DMS 273 (cell line): ENCODE data around the gene SBNO2.
"Not testable (repeated sequence)": the region's sequence is repeated elsewhere in the genome, so short reads cannot be mapped to it uniquely, and the experiment has no call there.

Source experiments
- DNase-seq: peaks from one replicate; lab custom pipeline; 2025; ENCODE audit not compliant: unreplicated experiment; lab: John Stamatoyannopoulos, UW

SBNO2 gene

DNA sequence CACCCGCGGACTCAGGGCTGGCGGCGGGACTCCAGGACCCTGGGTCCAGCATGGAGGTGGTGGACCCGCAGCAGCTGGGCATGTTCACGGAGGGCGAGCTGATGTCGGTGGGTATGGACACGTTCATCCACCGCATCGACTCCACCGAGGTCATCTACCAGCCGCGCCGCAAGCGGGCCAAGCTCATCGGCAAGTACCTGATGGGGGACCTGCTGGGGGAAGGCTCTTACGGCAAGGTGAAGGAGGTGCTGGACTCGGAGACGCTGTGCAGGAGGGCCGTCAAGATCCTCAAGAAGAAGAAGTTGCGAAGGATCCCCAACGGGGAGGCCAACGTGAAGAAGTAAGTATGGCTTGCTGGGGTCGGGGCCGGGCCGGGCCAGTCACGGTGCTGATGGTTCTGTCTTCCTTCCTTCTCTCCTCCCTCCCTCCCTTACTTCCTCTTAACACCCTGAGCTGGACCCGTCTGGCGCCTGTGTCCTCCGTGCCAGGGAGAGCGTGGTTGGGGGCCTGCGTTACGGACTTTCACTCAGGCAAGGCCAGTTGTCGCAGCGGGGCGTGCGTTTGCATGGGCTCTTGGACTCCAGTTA is 32.9 kb upstream of the SBNO2 start:
- peak; percentile 66 for DNase-seq

DNA sequence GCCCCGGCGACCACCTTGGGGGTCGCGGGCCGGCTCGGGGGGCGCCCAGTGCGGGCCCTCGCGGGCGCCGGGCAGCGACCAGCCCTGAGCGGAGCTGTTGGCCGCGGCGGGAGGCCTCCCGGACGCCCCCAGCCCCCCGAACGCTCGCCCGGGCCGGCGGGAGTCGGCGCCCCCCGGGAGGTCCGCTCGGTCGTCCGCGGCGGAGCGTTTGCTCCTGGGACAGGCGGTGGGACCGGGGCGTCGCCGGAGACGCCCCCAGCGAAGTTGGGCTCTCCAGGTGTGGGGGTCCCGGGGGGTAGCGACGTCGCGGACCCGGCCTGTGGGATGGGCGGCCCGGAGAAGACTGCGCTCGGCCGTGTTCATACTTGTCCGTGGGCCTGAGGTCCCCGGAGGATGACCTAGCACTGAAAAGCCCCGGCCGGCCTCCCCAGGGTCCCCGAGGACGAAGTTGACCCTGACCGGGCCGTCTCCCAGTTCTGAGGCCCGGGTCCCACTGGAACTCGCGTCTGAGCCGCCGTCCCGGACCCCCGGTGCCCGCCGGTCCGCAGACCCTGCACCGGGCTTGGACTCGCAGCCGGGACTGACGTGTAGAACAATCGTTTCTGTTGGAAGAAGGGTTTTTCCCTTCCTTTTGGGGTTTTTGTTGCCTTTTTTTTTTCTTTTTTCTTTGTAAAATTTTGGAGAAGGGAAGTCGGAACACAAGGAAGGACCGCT is 32.2 kb upstream of the SBNO2 start:
- DNase-seq = peak; percentile 49

DNA sequence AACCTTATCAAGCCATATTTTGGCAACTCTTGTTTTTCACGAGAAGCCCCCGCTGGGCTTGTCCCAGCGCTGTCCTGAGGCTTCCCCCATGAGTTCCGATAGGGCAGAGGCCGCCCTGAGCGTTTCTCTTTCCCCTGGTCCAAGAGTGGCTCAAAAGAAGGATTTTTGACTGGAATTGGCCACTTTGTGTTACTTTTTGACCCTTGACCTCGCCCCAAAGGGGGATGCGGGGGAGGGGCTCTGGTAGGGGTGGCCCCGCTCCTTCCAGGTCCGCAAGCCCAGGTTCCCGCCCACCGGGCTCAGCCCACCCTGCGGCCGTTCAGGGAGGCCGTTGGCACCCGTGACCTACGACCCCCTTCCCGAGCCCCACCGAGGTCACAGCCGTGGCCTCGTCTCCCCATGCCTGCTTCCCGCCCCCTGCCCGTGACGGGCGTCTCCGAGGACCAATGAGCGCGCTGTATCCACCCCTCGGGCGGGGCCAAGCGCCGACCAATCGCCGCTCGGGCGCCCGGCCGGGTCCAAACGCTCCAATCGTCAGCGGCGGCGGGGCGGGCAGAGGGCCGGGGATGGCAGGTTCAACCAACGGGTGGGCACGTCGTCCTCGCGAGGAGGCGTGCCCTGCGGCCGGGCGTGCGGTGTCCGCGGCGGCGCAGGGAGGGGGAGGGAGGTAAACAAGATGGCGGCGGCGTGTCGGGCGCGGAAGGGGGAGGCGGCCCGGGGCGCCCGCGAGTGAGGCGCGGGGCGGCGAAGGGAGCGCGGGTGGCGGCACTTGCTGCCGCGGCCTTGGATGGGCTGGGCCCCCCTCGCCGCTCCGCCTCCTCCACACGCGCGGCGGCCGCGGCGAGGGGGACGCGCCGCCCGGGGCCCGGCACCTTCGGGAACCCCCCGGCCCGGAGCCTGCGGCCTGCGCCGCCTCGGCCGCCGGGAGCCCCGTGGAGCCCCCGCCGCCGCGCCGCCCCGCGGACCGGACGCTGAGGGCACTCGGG is 31.3 kb upstream of the SBNO2 start, which contains the start of gene STK11:
Gene STK11 (plus strand): TSS at position 665 of the 986 bp plus-strand sequence. CDS start 1,136 bp downstream, outside the sequence.
- peak; percentile 99 for DNase-seq

DNA sequence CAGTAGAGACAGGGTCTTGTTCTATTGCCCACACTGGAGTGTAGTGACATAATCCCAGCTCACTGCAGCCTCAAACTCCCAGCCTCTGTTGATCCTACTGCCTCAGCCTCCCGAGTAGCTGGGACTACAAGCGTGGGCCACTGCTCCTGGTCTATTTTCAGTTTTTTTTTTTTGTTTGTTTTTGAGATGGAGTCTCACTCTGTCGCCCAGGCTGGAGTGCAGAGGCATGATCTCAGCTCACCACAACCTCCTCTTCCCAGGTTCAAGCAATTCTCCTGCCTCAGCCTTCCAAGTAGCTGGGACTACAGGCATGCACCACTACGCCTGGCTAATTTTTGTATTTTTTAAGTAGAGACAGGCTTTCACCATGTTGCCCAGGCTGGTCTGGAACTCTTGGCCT is 26.5 kb upstream of the SBNO2 start:
- not testable (repeated sequence) for DNase-seq

DNA sequence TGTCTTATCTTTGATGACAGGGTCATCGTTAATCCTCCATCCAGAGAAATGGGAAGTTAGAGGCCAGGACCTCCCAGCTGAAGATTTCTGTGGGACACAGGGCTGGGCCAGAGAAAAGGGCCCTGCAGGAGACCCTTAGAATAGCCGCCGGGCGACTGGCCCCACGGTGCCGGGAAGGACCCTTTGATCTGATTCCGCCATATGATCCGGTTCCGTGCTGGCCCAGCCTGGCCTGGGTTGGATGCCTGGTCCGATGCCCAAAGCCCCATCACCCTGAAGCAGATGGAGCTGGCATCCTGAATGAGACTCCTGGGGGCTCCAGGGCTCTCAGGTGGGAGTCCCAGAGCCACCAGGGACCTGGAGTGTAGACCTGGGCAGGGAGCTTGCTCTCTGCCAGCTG is 25.5 kb upstream of the SBNO2 start:
- no peak for DNase-seq

DNA sequence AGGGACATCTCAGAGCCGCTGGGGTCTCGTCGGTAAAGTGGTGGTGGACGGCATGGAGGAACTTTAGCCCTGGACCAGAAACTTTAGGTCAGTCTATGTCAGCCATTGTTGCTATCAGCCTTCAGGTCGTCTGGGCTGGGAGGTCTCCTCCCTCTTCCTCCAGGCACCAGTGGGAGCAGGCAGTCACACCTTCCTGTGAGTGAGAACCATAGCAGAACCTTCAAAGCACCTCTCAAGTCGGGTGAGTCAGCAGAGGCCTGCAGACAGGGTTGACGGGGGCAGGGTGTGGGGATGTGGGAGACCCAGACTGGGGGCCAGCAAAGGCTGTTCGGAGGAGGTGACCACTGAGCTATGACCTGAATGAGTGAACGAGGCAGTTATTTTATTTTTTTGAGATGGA is 15.4 kb upstream of the SBNO2 start:
- DNase-seq = no peak

DNA sequence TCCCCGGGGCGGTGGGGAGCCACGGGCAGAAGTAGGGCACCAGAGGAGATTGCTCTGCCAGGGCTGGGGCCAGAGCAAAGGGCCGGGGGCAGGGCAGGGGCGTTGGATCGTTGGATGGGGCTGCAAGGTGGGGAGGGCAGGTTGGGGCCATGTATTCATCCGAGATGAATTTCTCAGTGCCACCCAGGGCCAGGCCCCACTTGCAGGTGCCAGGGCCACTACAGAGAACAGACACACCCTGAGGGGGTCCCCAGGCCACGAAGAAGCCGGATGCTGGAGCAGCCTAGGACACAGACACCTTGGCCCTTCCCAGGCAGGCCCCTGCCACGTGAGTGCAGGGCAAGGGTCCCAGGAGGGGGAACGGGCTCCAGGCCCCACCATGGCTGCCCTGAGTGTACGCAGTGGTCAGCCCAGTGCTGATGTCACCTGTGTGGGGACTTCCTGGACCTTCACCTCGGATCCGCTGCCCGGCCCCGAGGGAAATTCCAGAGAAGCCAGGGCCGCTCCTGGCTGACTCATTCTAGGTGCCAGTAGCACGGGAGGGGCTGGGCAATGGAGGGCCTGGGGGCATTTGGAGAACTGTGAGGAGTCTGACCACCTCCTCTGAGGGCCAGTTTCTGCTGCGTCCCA is 9.6 kb upstream of the SBNO2 start:
- DNase-seq = no peak

DNA sequence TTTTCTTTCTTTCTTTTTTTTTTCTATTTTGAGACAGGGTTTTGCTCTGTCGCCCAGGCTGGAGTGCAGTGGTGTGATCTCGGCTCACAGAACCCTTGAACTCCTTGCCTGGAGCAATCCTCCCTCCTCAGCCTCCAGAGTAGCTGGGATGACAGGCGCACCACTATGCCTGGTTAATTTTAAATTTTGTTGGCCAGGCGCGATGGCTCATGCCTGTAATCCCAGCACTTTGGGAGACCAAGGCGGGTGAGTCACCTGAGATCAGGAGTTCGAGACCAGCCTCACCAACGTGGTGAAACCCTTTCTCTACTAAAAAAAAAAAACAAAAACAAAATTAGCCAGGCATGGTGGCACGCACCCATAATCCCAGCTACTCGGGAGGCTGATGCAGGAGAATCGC is 8.7 kb upstream of the SBNO2 start:
- DNase-seq = no peak

DNA sequence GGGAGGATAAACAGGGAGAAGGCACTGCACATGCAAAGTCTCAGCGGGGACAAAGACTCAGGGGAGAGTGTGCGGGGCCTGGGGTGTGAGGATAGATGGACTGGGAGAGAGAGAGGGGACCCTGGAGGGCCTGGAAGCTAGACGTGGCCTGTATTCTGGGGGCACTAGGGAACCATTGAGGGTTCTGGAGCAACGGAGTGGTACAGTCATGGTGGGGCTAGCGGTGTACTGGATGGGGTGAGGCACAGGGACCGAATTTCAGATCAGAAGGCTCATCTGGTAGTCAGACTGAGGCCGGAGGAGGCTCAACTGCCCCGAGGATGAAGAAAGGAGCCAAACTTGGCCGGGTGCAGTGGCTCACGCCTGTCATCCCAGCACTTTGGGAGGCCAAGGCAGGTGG is 8.0 kb upstream of the SBNO2 start:
- no peak for DNase-seq

DNA sequence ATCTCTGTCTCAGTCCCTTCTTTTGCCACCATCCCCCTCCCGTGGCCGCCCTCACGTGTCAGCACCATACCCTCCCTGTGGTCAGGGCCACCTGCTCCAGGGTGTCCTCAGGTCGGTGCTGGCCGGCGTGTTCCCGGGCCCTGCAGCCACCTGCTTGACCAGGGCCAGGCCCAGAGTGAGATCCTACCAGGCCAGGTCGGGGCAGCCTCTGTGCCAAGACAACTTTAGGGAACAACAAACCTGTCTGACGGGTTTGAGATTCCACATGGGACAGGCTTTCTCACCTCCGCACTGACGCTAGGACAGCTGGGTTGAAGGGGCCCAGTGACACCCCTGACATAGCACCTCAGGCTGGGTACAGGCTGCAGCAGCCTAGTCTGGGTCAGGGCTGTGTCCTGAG is 7.5 kb upstream of the SBNO2 start:
- no peak for DNase-seq

DNA sequence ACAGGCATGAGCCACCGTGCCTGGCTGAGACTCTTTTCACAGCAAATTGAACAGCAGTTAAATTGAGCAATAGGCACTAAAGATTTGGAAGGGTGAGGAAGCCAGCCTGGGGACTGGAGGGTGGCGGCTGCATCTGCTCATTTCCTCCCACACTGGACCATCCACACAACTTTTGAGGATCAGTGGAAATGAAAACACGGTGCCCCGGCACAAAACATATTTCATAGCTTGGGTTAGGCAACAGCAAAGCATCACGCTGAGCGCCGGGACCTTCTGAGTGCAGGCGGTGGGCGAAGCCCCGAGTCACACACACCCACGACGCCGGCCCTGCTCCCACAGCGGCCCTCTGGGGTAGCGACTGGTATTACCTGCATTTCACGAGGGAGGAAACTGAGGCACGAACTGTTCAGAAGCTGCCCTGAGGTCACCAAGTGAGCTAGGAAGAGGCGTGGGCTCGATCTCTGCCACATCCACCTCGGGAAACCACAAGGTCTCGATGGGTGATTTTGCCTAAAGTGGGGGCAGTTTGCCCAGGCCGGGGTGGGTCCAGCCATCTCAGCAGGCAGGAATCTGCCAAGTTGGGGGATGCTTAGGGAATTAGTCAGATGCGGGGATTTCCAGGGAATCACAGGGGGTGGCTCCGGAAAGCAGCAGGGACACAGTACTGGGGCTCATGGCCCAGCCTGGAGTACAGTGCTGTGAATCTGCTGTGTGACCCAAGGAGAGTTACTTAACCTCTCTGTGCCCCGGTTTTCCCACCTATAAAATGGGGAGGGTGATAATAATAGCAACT is 3.5 kb upstream of the SBNO2 start:
- peak; percentile 35 for DNase-seq

DNA sequence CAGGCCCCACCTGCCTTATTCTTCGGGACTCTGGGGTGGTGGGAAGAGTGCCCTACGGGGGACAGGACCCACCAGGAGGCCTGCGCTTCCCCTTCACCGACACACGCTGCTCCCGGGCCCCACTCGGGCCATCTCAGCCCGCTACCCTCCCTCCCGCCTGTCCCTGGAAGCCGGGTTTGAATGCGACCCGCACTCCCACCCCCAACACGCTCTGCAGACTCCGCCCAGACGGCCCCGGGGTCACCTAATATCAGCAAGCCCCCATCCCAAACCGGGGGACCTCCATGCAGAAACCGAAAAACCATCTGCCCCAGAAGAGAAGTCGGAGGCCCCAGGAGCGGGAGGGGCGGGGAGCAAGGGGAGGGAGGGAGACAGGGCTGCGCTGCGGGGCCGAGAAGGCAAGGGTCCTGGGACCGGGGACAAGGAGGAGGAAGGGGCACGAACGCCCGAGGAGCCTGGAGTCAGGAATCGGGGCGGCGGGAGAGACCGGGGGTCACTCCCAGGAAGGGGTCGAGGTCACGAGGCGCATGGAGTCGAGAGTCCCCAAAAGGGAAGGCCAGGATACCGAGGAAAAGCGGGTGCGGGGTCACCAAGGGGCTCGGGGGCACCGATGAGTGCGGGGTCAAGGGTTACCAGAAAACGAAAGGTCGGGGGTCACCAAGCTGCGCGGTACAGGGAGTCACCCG is 766 bp downstream of the SBNO2 start:
- DNase-seq = peak; percentile 78

DNA sequence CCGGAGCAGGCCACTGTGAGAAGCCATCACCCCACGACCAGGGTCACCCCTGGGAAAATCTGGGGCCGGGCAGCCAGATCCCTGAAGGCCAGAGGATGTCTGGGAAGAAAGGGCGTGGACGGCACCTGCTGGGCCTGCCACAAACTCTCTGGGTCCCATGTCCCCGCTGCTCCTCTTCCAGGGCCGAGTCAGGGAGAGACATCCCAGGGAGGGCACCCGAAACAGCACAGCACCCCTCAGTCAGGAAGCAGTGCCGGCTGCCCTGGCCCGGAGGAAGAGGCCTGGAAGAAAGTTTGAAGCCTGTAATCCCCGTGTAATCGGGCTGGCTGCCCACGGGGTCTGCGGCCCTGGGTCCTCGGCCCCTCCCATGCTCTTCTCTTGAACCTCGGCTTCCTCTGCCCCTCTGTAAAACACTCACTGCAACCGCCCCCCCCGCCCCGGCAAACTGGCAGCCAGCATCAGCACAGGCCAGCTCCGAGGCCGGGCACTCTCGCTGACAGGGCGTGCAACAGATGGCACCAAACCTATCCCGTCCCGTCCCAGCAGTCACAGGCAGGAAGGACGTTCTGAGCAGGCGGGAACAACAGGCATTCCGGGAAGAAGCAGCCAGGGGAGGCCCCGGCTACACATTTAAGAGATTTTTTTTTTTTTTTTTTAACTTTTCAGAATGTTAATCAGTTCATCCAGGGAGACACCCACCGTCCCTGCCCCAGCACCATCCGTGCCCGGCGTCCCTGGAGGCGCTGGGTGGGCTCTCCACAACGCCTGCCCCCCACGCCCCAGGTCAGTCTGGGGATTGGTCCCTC is 1.5 kb downstream of the SBNO2 start:
- peak; percentile 93 for DNase-seq

DNA sequence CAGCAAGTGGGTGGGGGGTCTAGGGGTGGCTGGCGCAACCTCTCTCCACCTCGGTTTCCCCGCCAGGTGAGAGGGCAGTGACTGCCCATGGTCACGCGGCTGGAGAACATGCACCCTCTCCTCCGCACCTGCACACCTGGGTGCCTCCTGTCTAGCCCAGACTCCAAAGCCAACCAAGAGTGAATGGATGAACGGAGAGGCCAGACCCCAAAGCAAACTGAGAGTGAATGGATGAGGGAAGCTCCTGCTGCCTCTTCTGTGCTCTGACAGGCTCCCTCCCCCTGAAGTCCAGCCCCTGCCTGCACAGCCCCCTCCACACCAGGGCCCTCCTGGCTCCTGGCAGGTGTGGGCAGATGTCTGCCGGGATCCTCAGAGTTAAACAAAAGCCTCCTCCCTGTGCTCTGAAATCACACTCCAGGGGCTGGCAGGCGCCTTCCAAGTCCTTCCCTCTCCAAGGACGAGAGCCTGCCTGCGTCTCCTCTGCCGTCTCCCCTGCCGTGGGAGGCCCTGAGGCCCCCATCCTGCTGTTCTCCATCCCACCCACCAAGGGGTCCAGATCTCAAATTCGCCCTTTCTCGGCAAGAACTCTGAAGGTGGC is 2.2 kb downstream of the SBNO2 start:
- peak; percentile 62 for DNase-seq

DNA sequence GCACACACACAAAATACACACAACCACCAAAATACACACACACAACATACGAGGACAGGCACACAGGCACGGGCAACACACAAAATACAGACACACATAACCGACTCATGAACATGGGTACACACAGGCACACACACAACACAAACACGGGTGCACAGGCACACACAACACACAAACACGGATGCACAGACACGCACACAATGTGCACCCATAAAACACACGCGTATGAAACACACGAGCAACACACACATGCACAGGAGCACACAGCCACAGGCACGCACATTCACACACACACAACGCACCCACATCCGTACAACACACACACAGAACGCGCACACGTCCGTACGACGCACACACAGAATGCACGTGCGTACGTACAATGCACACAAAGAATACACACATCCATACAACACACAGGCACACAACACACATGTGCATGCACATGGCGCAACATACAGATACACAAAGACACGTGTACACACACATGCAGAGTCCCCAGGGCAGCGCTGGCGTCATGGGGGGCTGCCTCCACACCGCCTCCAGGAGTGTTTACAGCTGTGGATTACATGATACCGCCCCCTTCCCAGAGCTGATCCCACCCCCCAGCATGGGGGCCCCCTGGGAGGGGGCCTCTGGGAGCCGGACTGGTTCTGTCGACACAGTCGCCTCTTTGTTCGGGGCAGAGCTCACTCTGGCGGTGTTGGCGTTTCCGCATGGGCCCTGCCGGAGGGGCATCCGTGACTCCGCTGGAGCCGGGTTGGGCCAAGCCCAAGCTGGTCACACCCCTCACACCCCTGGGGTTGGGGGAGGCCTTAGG is 2.9 kb downstream of the SBNO2 start:
- no peak for DNase-seq

DNA sequence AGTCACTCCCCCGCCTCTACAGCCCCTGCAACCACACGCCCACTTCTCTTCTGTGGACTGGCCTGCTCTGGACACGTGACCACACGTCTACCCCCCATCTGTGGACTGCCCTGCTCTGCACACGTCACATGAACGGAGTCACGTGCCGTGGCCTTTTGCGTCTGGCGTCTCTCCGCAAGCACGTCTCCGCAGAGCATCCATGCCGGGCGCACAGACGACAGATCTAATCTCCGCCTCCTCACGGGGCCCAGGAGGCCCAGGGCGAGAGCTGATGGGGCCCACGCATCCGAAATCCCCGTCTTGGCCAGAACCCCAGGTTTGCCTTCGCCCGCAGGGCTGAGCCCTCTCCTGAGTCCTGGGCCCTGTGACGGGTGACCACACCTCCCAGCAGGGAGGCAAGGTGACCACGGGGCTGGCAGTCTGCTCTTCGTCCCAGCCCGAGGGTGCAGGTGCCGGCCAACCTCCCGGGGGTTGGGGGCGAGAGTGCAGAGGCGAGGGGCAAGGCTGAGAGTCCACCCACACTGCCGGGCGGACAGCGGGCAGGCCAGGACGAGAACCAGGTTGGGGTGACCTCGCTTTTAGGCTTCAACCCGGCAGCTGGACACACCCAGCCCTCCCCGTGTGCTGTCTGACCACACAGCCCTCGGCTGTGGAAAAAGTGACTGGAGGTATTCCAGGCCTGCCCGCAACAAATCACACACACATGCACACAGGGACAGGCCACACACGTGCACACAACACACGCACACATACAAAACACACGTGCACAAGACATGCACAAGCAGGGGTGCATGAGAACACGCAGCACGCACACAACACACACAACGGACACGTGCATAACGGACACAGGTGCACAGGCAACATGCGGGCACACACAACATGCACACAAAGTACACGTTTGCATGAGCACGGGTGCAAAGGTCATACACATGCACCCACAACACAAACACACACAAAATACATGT is 3.9 kb downstream of the SBNO2 start:
- DNase-seq = no peak

DNA sequence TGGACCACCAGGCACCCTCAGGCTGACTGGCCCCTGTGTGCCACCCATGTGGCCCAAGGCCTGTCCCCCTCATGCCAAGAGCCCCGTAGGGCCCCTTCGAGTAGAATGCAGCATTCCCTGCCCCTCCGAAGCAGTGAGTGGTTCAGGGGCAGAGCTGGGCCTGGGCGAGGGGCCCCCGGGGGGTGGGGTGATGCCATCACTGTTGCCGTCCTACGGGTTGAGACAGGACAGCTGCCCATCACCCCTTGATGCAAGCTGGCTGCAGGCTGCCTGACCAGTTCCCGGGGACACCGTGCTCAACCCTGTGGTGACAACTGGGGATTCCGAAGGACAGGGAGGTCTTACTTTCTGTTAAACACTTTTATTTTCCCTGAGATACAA is 4.7 kb downstream of the SBNO2 start:
- DNase-seq = no peak
